Endothelial cell of umbilical vein (primary cell): ENCODE results near the gene SPAG6. TPM values are rescaled to one million over a fixed set of nuclear protein-coding genes. Genes with fewer than 3 reads are reported as not detected.

ENCODE experiments used
- BruUV-seq: library from RNA; stranded (reverse); fragments of 400-500 nt; replicated peaks from 2 replicates; lab custom pipeline; 2021; lab: Mats Ljungman, UMichigan
- CTCF ChIA-PET: fragments of 300-600, 350-600 bp; sonication (Branson Sonifier 250); formaldehyde crosslinking; loops from one replicate; lab custom pipeline; 2021; ENCODE audit warnings: antibody characterized with exemption, inconsistent platforms; lab: Charles Lee
- POLR2A ChIA-PET: fragments of 300-600, 350-600 bp; sonication (Branson Sonifier 250); formaldehyde crosslinking; loops from one replicate; lab custom pipeline; 2021; ENCODE audit warnings: antibody characterized with exemption, inconsistent platforms; lab: Charles Lee
- DNase-seq: peaks from one replicate; pipeline ENCODE4 v3.0.0-alpha.2; 2011; ENCODE audit warnings: low read depth, low spot score
- FAIRE-seq: peaks from 2 replicates; lab custom pipeline; 2011; peaks lifted over from hg19 to GRCh38; lab: Jason Lieb, UNC
- H2AFZ ChIP-seq: 2 replicates; pipeline ENCODE4 v1.6.0; 2012; ENCODE audit warnings: low read depth, low read length, control low read depth, inconsistent platforms
- H3K27ac ChIP-seq: 2 replicates; pipeline ENCODE4 v1.5.1; 2011; ENCODE audit warnings: low read depth, mild to moderate bottlenecking, control low read depth, low read length, moderate library complexity; ENCODE audit not compliant: insufficient read depth
- H3K27me3 ChIP-seq, 2 experiments: 2 replicates each; pipeline versions ENCODE4 v1.6.0 to v1.6.1; 2011; ENCODE audit warnings: low read length in 2 of 2, mixed read lengths in 1 of 2; ENCODE audit not compliant: control insufficient read depth in 2 of 2, insufficient read depth in 2 of 2
- H3K36me3 ChIP-seq, 2 experiments: 2 replicates in 1 of 2; 3 replicates in 1 of 2; pipeline ENCODE4 v1.5.1; 2011; ENCODE audit warnings: low read length in 2 of 2, mild to moderate bottlenecking in 1 of 2, moderate library complexity in 1 of 2; ENCODE audit not compliant: control insufficient read depth in 2 of 2, insufficient read depth in 2 of 2; ENCODE audit errors: extremely low read depth in 1 of 2
- H3K4me1 ChIP-seq: 3 replicates; pipeline ENCODE4 v1.5.1; 2011; ENCODE audit warnings: mild to moderate bottlenecking, low read length; ENCODE audit not compliant: control insufficient read depth, insufficient read depth; ENCODE audit errors: extremely low read depth
- H3K4me2 ChIP-seq: 2 replicates; pipeline ENCODE4 v1.6.1; 2011; ENCODE audit warnings: low read length, control low read depth, mixed read lengths; ENCODE audit not compliant: insufficient read depth
- H3K4me3 ChIP-seq, 3 experiments: fragments of 200-600 bp in 1 of 3; sonication (generic), shearing (Covaris generic) in 1 of 3; replicated peaks in 1 of 3; 2 replicates each; pipeline ENCODE4 v1.5.1; 2011 to 2016; ENCODE audit warnings: control low read depth in 3 of 3, low read length in 3 of 3, mild to moderate bottlenecking in 2 of 3, inconsistent platforms in 1 of 3, low read depth in 1 of 3, moderate library complexity in 1 of 3; ENCODE audit not compliant: insufficient read depth in 1 of 3
- H3K79me2 ChIP-seq: 2 replicates; pipeline ENCODE4 v1.6.0; 2012; ENCODE audit warnings: low read length, inconsistent platforms; ENCODE audit not compliant: control insufficient read depth, insufficient read depth
- H3K9ac ChIP-seq: replicated peaks from 2 replicates; pipeline ENCODE3; 2011; ENCODE audit warnings: low read length, control low read depth; ENCODE audit not compliant: insufficient read depth; ENCODE audit errors: extremely low read depth
- H3K9me1 ChIP-seq: replicated peaks from 3 replicates; pipeline ENCODE4 v1.6.0; 2011; ENCODE audit warnings: mild to moderate bottlenecking, low read length; ENCODE audit not compliant: control insufficient read depth, insufficient read depth; ENCODE audit errors: extremely low read depth
- H3K9me3 ChIP-seq: replicated peaks from 2 replicates; pipeline ENCODE4 v1.5.1; 2012; ENCODE audit warnings: low read length, inconsistent platforms; ENCODE audit not compliant: control insufficient read depth, insufficient read depth
- H4K20me1 ChIP-seq: replicated peaks from 2 replicates; pipeline ENCODE3; 2011; ENCODE audit warnings: mild to moderate bottlenecking, low read length; ENCODE audit not compliant: control insufficient read depth, insufficient read depth; ENCODE audit errors: extremely low read depth
- CTCF ChIP-seq, 2 donors: IDR thresholded peaks; 1 replicate in 1 of 2; 2 replicates in 1 of 2; pipeline ENCODE4 v1.5.1; 2011; ENCODE audit warnings: low read length in 2 of 2, mild to moderate bottlenecking in 2 of 2, moderate library complexity in 2 of 2, control low read depth in 1 of 2, inconsistent platforms in 1 of 2, low read depth in 1 of 2; ENCODE audit not compliant: insufficient read depth in 1 of 2; ENCODE audit errors: extremely low read depth in 1 of 2
- EZH2 ChIP-seq: IDR thresholded peaks from 2 replicates; pipeline ENCODE4 v1.6.1; 2012; ENCODE audit warnings: borderline replicate concordance, low read depth, mild to moderate bottlenecking, moderate library complexity, low read length, inconsistent platforms; ENCODE audit not compliant: severe bottlenecking
- FOS ChIP-seq: IDR thresholded peaks from 2 replicates; pipeline ENCODE4 v1.6.1; 2011; ENCODE audit warnings: mild to moderate bottlenecking, low read length, moderate library complexity, borderline replicate concordance; ENCODE audit not compliant: insufficient read depth
- GATA2 ChIP-seq: IDR thresholded peaks from 2 replicates; pipeline ENCODE4 v1.7.0; 2011; ENCODE audit warnings: low read depth, mild to moderate bottlenecking, moderate library complexity, mixed read lengths, low read length; ENCODE audit not compliant: insufficient read length, insufficient read depth
- JUN ChIP-seq: IDR thresholded peaks from 2 replicates; pipeline ENCODE4 v1.6.1; 2011; ENCODE audit warnings: borderline replicate concordance, low read depth; ENCODE audit not compliant: insufficient read length, insufficient read depth
- MAX ChIP-seq: IDR thresholded peaks from 2 replicates; pipeline ENCODE4 v1.6.1; 2011; ENCODE audit not compliant: insufficient read depth, insufficient read length
- MYC ChIP-seq: IDR thresholded peaks from one replicate; pipeline ENCODE4 v1.6.1; 2011; ENCODE audit warnings: mild to moderate bottlenecking, low read depth, low read length
- POLR2A ChIP-seq: IDR thresholded peaks from 2 replicates; pipeline ENCODE4 v1.6.1; 2012; ENCODE audit warnings: low read depth, mild to moderate bottlenecking, control low read depth, low read length
- POLR2AphosphoS5 ChIP-seq: IDR thresholded peaks from 2 replicates; pipeline ENCODE4 v1.6.1; 2012; ENCODE audit warnings: low read depth, mild to moderate bottlenecking, control low read depth, low read length, moderate library complexity; ENCODE audit not compliant: insufficient read depth
- dilution Hi-C: fragments of 300-500 bp; cut with MboI; formaldehyde crosslinking; loops from one replicate; pipeline ENCODE4 v1.15.0; 2019; ENCODE audit warnings: low sequenced_read_pairs; ENCODE audit not compliant: extremely low pct_ligation_motif_present
- intact Hi-C: fragments of 100-400 bp; cut with micrococcal nuclease; formaldehyde crosslinking; loops from one replicate; pipeline ENCODE4 v1.10.0; 2022
- polyA plus RNA-seq, 4 experiments: library from polyadenylated mRNA; depleted of rRNA in 3 of 4; stranded (reverse) in 3 of 4; unstranded in 1 of 4; fragments of >200 nt; gene quantifications; 2 replicates each; pipeline versions ENCODE4 v1.2.1 to v1.2.3, GENCODE V29; 2011 to 2012; ENCODE audit warnings: missing spikeins in 1 of 4
- total RNA-seq: library from RNA; stranded (reverse); gene quantifications from 2 replicates; pipeline ENCODE4 v1.2.3, GENCODE V29; 2021

The SPAG6 gene
- total and polyA plus RNA-seq, 2 donors (not counting 3 experiments of a cell fraction or from before 2014, with no cell fraction given) = not detected

GRCh38 chr10:22379059-22379458 lies 33.8 kb downstream of the SPAG6 start:
- no peak overlapping the region for H3K9ac ChIP-seq
- no TSS peak for BruUV-seq
- dilution Hi-C loops (no loop called here), intact Hi-C loops (no loop called here)
- no peak overlapping the region for H2AFZ ChIP-seq
- H3K27me3 ChIP-seq = no peaks in the 10 kb centered on the region
- no peaks in the 10 kb centered on the region for H3K36me3 ChIP-seq
- DNase-seq (no peak), FAIRE-seq (no peak)
- peaks cover 10% of the 10 kb centered on the region for H3K4me1 ChIP-seq
- no peak overlapping the region for H3K4me2 ChIP-seq
- H3K4me3 ChIP-seq = no peak overlapping the region
- CTCF ChIA-PET = interaction anchor here (0.8 to 1.3 kb wide), 5 partner anchors 9 to 23 kb away, joined by 3 to 4 read pairs (median 3); no protein-coding TSS in a partner anchor
- no peaks in the 10 kb centered on the region for H4K20me1 ChIP-seq
- no peaks in the 10 kb centered on the region for H3K79me2 ChIP-seq
- POLR2A ChIA-PET = interaction anchor here (0.6 kb wide), 1 partner anchor 108 kb away, joined by 3 read pairs; no protein-coding TSS in a partner anchor
- no peaks in the 10 kb centered on the region for H3K9me1 ChIP-seq
- H3K27ac ChIP-seq = no peak overlapping the region
- no peaks in the 10 kb centered on the region for H3K9me3 ChIP-seq
- TF ChIP-seq EZH2 (no peak), GATA2 (no peak), POLR2AphosphoS5 (no peak), POLR2A (no peak), CTCF (IDR thresholded peaks at IDR 0.05; ENCODE audit: extremely low read depth in 1 of 2, insufficient read depth in 1 of 2, low read depth in 1 of 2, low read length in 2 of 2) (no peak), JUN (no peak), MYC (no peak), MAX (no peak), FOS (no peak)
